PC-9 (cell line): ENCODE data around the gene PNMA6E.

Source experiments
- EZH2 ChIP-seq: fragments of 200-600 bp; sonication (generic); IDR thresholded peaks from 2 replicates; pipeline ENCODE4 v1.8.0; 2017; ENCODE audit warnings: antibody characterized with exemption, low read depth
- TF ChIP-seq, protein P1 (sequence below): fragments of 200-600 bp; sonication (generic); conservative IDR thresholded peaks from 2 replicates; pipeline ENCODE4 v1.6.1; 2017; ENCODE audit warnings: mixed run types, antibody characterized with exemption, mild to moderate bottlenecking, moderate library complexity

DNA sequence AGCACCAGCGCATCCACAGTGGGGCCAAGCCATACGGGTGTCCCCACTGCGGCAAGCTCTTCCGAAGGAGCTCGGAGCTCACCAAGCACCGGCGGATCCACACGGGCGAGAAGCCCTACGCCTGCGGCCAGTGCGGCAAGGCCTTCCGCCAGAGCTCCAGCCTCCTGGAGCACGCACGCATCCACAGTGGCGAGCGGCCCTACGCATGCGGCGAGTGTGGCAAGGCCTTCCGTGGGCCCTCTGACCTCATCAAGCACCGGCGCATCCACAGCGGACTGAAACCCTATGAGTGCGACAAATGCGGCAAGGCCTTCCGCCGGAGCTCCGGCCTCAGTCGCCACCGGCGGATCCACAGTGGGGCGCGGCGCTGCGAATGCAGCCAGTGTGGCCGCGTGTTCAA, 53.6 kb downstream of the PNMA6E start:
- TF ChIP-seq, protein P1, sequence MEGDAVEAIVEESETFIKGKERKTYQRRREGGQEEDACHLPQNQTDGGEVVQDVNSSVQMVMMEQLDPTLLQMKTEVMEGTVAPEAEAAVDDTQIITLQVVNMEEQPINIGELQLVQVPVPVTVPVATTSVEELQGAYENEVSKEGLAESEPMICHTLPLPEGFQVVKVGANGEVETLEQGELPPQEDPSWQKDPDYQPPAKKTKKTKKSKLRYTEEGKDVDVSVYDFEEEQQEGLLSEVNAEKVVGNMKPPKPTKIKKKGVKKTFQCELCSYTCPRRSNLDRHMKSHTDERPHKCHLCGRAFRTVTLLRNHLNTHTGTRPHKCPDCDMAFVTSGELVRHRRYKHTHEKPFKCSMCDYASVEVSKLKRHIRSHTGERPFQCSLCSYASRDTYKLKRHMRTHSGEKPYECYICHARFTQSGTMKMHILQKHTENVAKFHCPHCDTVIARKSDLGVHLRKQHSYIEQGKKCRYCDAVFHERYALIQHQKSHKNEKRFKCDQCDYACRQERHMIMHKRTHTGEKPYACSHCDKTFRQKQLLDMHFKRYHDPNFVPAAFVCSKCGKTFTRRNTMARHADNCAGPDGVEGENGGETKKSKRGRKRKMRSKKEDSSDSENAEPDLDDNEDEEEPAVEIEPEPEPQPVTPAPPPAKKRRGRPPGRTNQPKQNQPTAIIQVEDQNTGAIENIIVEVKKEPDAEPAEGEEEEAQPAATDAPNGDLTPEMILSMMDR = no peak
- TF ChIP-seq EZH2 = no peak
